ENCODE data around the gene PIAS1. TPM values are rescaled to one million over a fixed set of nuclear protein-coding genes. Genes with fewer than 3 reads are reported as not detected.
A peak's percentile ranks its signal among the peaks of the same experiment; 100 is the strongest.
"Not testable (repeated sequence)": the region's sequence is repeated elsewhere in the genome, so short reads cannot be mapped to it uniquely, and the experiment has no call there.

The PIAS1 gene
- total and polyA plus RNA-seq, 3 donors from 2014 or later = 57.2 to 87.6 (median 60.5) TPM

- DNase-seq = no peak
- H3K36me3 ChIP-seq (ENCODE audit: low read depth, missing control alignments) = no peaks in the 10 kb centered on the region
- intact Hi-C loops (cut with DNase I; ENCODE audit: low total_unique reads) = no loop called here
- H3K9me3 ChIP-seq = no peaks in the 10 kb centered on the region
- no peak for TF ChIP-seq CTCF (IDR thresholded peaks at IDR 0.05)
- TF ChIP-seq POLR2A (IDR thresholded peaks at IDR 0.05) = no peak
- no peak overlapping the region for H3K4me3 ChIP-seq
- no peaks in the 10 kb centered on the region for H3K27me3 ChIP-seq
- H3K27ac ChIP-seq = no peak overlapping the region
- 75 to 86% methylated on average over 3 of the region's 3 CpGs for WGBS, 2 donors
- H3K4me1 ChIP-seq = peaks cover 11% of the 10 kb centered on the region
These were observed 170.6 kb downstream of the PIAS1 start for GRCh38 chr15:68224546-68225250.

- H3K4me3 ChIP-seq; H3K27me3 ChIP-seq; H3K27ac ChIP-seq; H3K36me3 ChIP-seq (ENCODE audit: low read depth, missing control alignments); H3K9me3 ChIP-seq; intact Hi-C loops (cut with DNase I; ENCODE audit: low total_unique reads); DNase-seq: not testable (repeated sequence)
- WGBS, 2 donors = 95% methylated on average over 4 of the region's 4 CpGs
- H3K4me1 ChIP-seq = peaks cover 16% of the 10 kb centered on the region
These were observed 171.3 kb downstream of the PIAS1 start for GRCh38 chr15:68225442-68225841.

GRCh38 chr15:68227643-68228142, 173.6 kb downstream of the PIAS1 start:
- intact Hi-C loops (cut with DNase I; ENCODE audit: low total_unique reads) = no loop called here
- no peaks in the 10 kb centered on the region for H3K27me3 ChIP-seq
- no peaks in the 10 kb centered on the region for H3K36me3 ChIP-seq (ENCODE audit: low read depth, missing control alignments)
- DNase-seq = no peak
- H3K27ac ChIP-seq = no peak overlapping the region
- no peak overlapping the region for H3K4me3 ChIP-seq
- peaks cover 18% of the 10 kb centered on the region for H3K4me1 ChIP-seq
- TF ChIP-seq CTCF (IDR thresholded peaks at IDR 0.05) = no peak
- no peak for TF ChIP-seq POLR2A (IDR thresholded peaks at IDR 0.05)
- WGBS, 2 donors = 49 to 74% methylated on average over 8 to 9 of the region's 9 CpGs
- no peaks in the 10 kb centered on the region for H3K9me3 ChIP-seq

GRCh38 chr15:68228143-68228970, 174.2 kb downstream of the PIAS1 start:
- Histone ChIP-seq H3K27ac (no peak overlapping the region), H3K36me3 (ENCODE audit: low read depth, missing control alignments) (no peaks in the 10 kb centered on the region), H3K4me1 (peaks cover 18% of the 10 kb centered on the region), H3K9me3 (no peaks in the 10 kb centered on the region), H3K4me3 (peak overlapping the region; percentile 83 to 85), H3K27me3 (no peaks in the 10 kb centered on the region)
- DNase-seq = no peak
- intact Hi-C loops (cut with DNase I; ENCODE audit: low total_unique reads) = no loop called here
- 30 to 39% methylated on average over 25 of the region's 25 CpGs for whole genome bisulfite sequencing, 2 donors
- TF ChIP-seq CTCF (IDR thresholded peaks at IDR 0.05) (no peak), POLR2A (IDR thresholded peaks at IDR 0.05) (no peak)

- intact Hi-C loops (cut with DNase I; ENCODE audit: low total_unique reads) = no loop called here
- Histone ChIP-seq H3K27me3 (no peaks in the 10 kb centered on the region), H3K27ac (peak overlapping the region; percentile 83 to 87), H3K4me3 (peak overlapping the region; percentile 83 to 85), H3K36me3 (ENCODE audit: low read depth, missing control alignments) (no peaks in the 10 kb centered on the region), H3K4me1 (peaks cover 18% of the 10 kb centered on the region), H3K9me3 (no peaks in the 10 kb centered on the region)
- no peak for DNase-seq
- 0% methylated on average over 7 to 35 of the region's 39 CpGs for WGBS, 2 donors
- TF ChIP-seq POLR2A (IDR thresholded peaks at IDR 0.05) (no peak), CTCF (IDR thresholded peaks at IDR 0.05) (no peak)
These were observed 174.9 kb downstream of the PIAS1 start for GRCh38 chr15:68228971-68229385.
